MCF 10A (cell line): ENCODE measurements around the gene TRIM2. TPM values are rescaled to one million over a fixed set of nuclear protein-coding genes. Genes with fewer than 3 reads are reported as not detected.
A peak's percentile ranks its signal among the peaks of the same experiment; 100 is the strongest.

Experiments
- BruUV-seq: library from RNA; stranded (reverse); fragments of 400-500 nt; replicated peaks from 2 replicates; lab custom pipeline; 2021; lab: Mats Ljungman, UMichigan
- CTCF ChIA-PET: fragments of 300-600 bp; sonication (Branson Sonifier 250); formaldehyde crosslinking; extraction: SDS; loops from one replicate; lab custom pipeline; 2021; ENCODE audit warnings: antibody characterized with exemption, inconsistent platforms; lab: Yijun Ruan, JAX
- POLR2A ChIA-PET: fragments of 300-600, 350-650 bp; sonication (Branson Sonifier 250); formaldehyde crosslinking; extraction: SDS; loops from one replicate; lab custom pipeline; 2020; ENCODE audit warnings: antibody characterized with exemption, inconsistent platforms; lab: Yijun Ruan, JAX
- DNase-seq: peaks from one replicate; pipeline ENCODE4 v3.0.0-alpha.2; 2018; ENCODE audit not compliant: unreplicated experiment
- H3K27ac Mint-ChIP-seq: one replicate; pipeline ENCODE4 v1.8.0; 2022; ENCODE audit warnings: mild to moderate bottlenecking, low read depth, mixed read lengths; ENCODE audit not compliant: unreplicated experiment
- H3K27me3 Mint-ChIP-seq: one replicate; pipeline ENCODE4 v1.8.0; 2022; ENCODE audit warnings: mixed read lengths; ENCODE audit not compliant: insufficient read depth, unreplicated experiment
- H3K36me3 Mint-ChIP-seq: one replicate; pipeline ENCODE4 v1.8.0; 2022; ENCODE audit warnings: mild to moderate bottlenecking, moderate library complexity, mixed read lengths; ENCODE audit not compliant: insufficient read depth, unreplicated experiment
- H3K4me1 Mint-ChIP-seq: one replicate; pipeline ENCODE4 v1.8.0; 2022; ENCODE audit warnings: mixed read lengths; ENCODE audit not compliant: insufficient read depth, unreplicated experiment
- H3K4me3 Mint-ChIP-seq: one replicate; pipeline ENCODE4 v1.8.0; 2022; ENCODE audit warnings: mild to moderate bottlenecking, moderate library complexity, mixed read lengths; ENCODE audit not compliant: unreplicated experiment
- H3K9me3 Mint-ChIP-seq: one replicate; pipeline ENCODE4 v1.8.0; 2022; ENCODE audit warnings: mixed read lengths; ENCODE audit not compliant: unreplicated experiment
- CTCF ChIP-seq: fragments of 200-600 bp; IDR thresholded peaks from one replicate; pipeline ENCODE4 v1.8.0; 2022; ENCODE audit warnings: antibody characterized with exemption, mild to moderate bottlenecking; ENCODE audit not compliant: unreplicated experiment
- intact Hi-C: fragments of 100-400 bp; cut with micrococcal nuclease; formaldehyde crosslinking; loops from 2 replicates; pipeline ENCODE4 v1.14.1; 2022
- total RNA-seq: library from RNA; stranded (reverse); gene quantifications from 2 replicates; pipeline ENCODE4 v1.2.3, GENCODE V29; 2022

TRIM2 gene
- total RNA-seq, 1 experiment from 2014 or later = 37.2 TPM

GRCh38 chr4:153176938-153177337 lies 27.3 kb upstream of the TRIM2 start:
- intact Hi-C loops = no loop called here
- CTCF ChIA-PET = no interaction called here
- POLR2A ChIA-PET = no interaction called here
- H3K9me3 Mint-ChIP-seq = no peaks in the 10 kb centered on the region
- no peak for TF ChIP-seq CTCF
- BruUV-seq = no TSS peak
- no peak for DNase-seq
- peaks cover 11% of the 10 kb centered on the region for H3K4me1 Mint-ChIP-seq
- no peaks in the 10 kb centered on the region for H3K36me3 Mint-ChIP-seq
- H3K27me3 Mint-ChIP-seq = no peaks in the 10 kb centered on the region
- H3K27ac Mint-ChIP-seq = no peak overlapping the region
- H3K4me3 Mint-ChIP-seq = no peak overlapping the region

GRCh38 chr4:153177841-153178240 lies 26.4 kb upstream of the TRIM2 start:
- no TSS peak for BruUV-seq
- Mint-ChIP-seq H3K27me3 (no peaks in the 10 kb centered on the region), H3K4me1 (peaks cover 17% of the 10 kb centered on the region), H3K36me3 (no peaks in the 10 kb centered on the region), H3K9me3 (no peaks in the 10 kb centered on the region), H3K4me3 (no peak overlapping the region), H3K27ac (no peak overlapping the region)
- ChIA-PET POLR2A (no interaction called here), CTCF (interaction anchor here (1.0 kb wide), 1 partner anchor 14 kb away, joined by 3 read pairs; no protein-coding TSS in a partner anchor)
- TF ChIP-seq CTCF = no peak
- intact Hi-C loops = no loop called here
- DNase-seq = no peak

- no peak for DNase-seq
- no peaks in the 10 kb centered on the region for H3K36me3 Mint-ChIP-seq
- H3K27ac Mint-ChIP-seq = no peak overlapping the region
- POLR2A ChIA-PET = interaction anchor here (1.1 kb wide), 1 partner anchor 35 kb away, joined by 3 read pairs; no protein-coding TSS in a partner anchor
- intact Hi-C loops = no loop called here
- CTCF ChIA-PET = no interaction called here
- BruUV-seq = no TSS peak
- H3K9me3 Mint-ChIP-seq = no peaks in the 10 kb centered on the region
- no peak for TF ChIP-seq CTCF
- H3K27me3 Mint-ChIP-seq = no peaks in the 10 kb centered on the region
- H3K4me1 Mint-ChIP-seq = peaks cover 18% of the 10 kb centered on the region
- H3K4me3 Mint-ChIP-seq = no peak overlapping the region
Observed at GRCh38 chr4:153179100-153179499, 25.1 kb upstream of the TRIM2 start.

- intact Hi-C loops = no loop called here
- Mint-ChIP-seq H3K4me1 (peaks cover 18% of the 10 kb centered on the region), H3K9me3 (no peaks in the 10 kb centered on the region), H3K36me3 (no peaks in the 10 kb centered on the region), H3K27me3 (no peaks in the 10 kb centered on the region), H3K27ac (peak overlapping the region; percentile 83), H3K4me3 (no peak overlapping the region)
- POLR2A ChIA-PET = no interaction called here
- DNase-seq = peak; percentile 64
- CTCF ChIA-PET = interaction anchor here (1.6 kb wide), 1 partner anchor 11 kb away, joined by 3 read pairs; no protein-coding TSS in a partner anchor
- no peak for TF ChIP-seq CTCF
- no TSS peak for BruUV-seq
Observed at GRCh38 chr4:153181293-153181692, 22.9 kb upstream of the TRIM2 start.
